Measurements from ENCODE around the gene UNC5A. TPM values are rescaled to one million over a fixed set of nuclear protein-coding genes. Genes with fewer than 3 reads are reported as not detected.

UNC5A gene
- 3.7 and 4.6 TPM in 2 replicates for total RNA-seq (2014; rRNA removed; shearing (Covaris generic))

- DNase-seq: peak; percentile 97
Observed at GRCh38 chr5:176810081-176810597, at the start of gene UNC5A. Gene UNC5A (plus strand): TSS chr5:176810559. CDS start chr5:176810751, 192 bp downstream.

GRCh38 chr5:176761755-176762154, 48.6 kb upstream of the UNC5A start:
- no peak for DNase-seq
- H3K4me3 ChIP-seq (ENCODE audit: insufficient read depth, low read depth, low read length): no peak overlapping the region
- H3K27me3 ChIP-seq (ENCODE audit: control insufficient read depth, insufficient read depth, low read length): no peaks in the 10 kb centered on the region
- no peaks in the 10 kb centered on the region for H3K36me3 ChIP-seq (replicated peaks; ENCODE audit: control insufficient read depth, insufficient read depth, low read length)

More at GRCh38 chr5:176810081-176810597, at the start of gene UNC5A:
- Histone ChIP-seq H3K4me3 (ENCODE audit: insufficient read depth, low read depth, low read length) (peak within 1 kb of the TSS; percentile 53), H3K27me3 (ENCODE audit: control insufficient read depth, insufficient read depth, low read length) (peaks cover 41% of the 10 kb centered on the region), H3K36me3 (replicated peaks; ENCODE audit: control insufficient read depth, insufficient read depth, low read length) (no peaks in the 10 kb centered on the region)

DNA sequence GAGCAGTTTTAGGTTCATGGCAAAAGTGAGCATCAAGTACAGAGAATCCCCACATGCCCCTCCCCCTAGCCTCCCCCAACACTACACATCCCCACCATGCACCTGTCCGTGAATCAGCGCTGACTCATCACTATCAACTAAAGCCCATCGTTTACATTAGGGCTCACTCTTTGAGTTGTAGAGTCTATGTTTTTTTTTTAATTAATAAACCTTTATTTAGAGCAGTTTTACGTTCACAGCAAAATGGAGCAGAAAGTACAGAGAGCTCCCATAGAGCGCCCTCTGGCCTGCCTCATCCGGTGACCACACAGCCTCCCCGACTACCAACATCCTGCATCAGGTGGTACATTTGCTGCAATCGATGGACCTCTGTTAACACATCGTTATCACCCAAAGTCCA, 47.9 kb upstream of the UNC5A start:
- Histone ChIP-seq H3K36me3 (replicated peaks; ENCODE audit: control insufficient read depth, insufficient read depth, low read length) (no peaks in the 10 kb centered on the region), H3K4me3 (ENCODE audit: insufficient read depth, low read depth, low read length) (no peak overlapping the region), H3K27me3 (ENCODE audit: control insufficient read depth, insufficient read depth, low read length) (no peaks in the 10 kb centered on the region)
- peak; percentile 47 for DNase-seq

DNA sequence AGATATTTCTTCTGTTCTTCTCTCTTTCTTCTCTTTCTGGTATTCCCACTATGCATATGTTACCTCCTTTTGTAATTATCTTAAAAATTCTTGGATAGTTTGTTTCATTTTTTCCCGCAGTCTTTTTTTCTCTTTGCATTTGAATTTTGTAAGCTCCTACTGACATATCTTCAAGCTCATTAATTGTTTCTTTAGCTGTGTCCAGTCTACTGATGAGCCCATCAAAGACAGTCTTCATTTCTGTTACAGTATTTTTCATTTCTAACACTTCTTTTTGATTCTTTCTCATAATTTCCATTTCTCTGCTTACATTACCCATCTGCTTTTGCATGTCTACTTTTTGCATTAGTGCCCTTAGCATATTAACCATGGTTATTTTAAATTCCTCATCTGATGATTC, 44.7 kb upstream of the UNC5A start:
- no peaks in the 10 kb centered on the region for H3K27me3 ChIP-seq (ENCODE audit: control insufficient read depth, insufficient read depth, low read length)
- no peak overlapping the region for H3K4me3 ChIP-seq (ENCODE audit: insufficient read depth, low read depth, low read length)
- DNase-seq: no peak
- H3K36me3 ChIP-seq (replicated peaks; ENCODE audit: control insufficient read depth, insufficient read depth, low read length): no peaks in the 10 kb centered on the region

GRCh38 chr5:176768174-176768970, 42.0 kb upstream of the UNC5A start:
- no peaks in the 10 kb centered on the region for H3K27me3 ChIP-seq (ENCODE audit: control insufficient read depth, insufficient read depth, low read length)

DNA sequence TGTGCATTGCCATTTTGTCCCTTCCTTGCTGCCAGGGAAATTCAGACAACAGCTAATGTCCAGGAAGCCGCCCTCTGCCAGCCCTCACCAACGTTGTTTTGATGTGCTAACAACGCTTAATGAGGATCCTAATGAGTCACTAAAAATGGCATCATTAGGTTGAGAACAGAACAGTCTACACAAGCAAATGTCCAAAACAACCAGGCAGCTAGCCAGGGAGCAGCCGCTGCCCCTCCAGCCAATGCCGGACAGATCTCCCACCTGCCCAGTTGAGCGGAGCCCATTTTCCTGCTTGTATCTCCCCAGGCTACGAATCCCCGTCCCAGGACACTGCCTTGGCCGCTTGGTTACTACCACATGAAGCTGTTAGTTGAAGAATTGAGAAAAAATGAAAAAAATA, 40.4 kb upstream of the UNC5A start:
- no peaks in the 10 kb centered on the region for H3K36me3 ChIP-seq (replicated peaks; ENCODE audit: control insufficient read depth, insufficient read depth, low read length)
- H3K4me3 ChIP-seq (ENCODE audit: insufficient read depth, low read depth, low read length): no peak overlapping the region
- H3K27me3 ChIP-seq (ENCODE audit: control insufficient read depth, insufficient read depth, low read length): no peaks in the 10 kb centered on the region
- DNase-seq: peak; percentile 19

More at GRCh38 chr5:176768174-176768970, 42.0 kb upstream of the UNC5A start:
- Histone ChIP-seq H3K4me3 (ENCODE audit: insufficient read depth, low read depth, low read length) (no peak overlapping the region), H3K36me3 (replicated peaks; ENCODE audit: control insufficient read depth, insufficient read depth, low read length) (no peaks in the 10 kb centered on the region)
- peak; percentile 26 for DNase-seq

DNA sequence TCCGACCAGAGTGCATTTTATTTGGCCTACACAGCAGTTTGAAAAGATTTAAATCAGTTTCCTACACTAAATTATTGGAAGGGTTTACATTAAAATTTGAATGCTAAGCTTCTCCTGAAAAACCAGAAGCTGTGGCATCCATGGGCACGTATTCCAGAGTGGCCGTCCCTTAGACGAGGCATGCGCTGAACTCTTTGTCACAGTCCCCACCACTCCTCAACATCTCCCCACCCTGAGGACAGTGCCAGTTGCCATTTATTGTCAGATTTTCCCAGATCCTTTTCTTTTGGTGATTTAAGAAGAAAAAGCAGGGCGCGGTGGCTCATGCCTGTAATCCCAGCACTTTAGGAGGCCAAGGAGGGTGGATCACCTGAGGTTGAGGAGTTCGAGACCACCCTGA, 39.9 kb upstream of the UNC5A start:
- no peak for DNase-seq
- Histone ChIP-seq H3K4me3 (ENCODE audit: insufficient read depth, low read depth, low read length) (no peak overlapping the region), H3K27me3 (ENCODE audit: control insufficient read depth, insufficient read depth, low read length) (no peaks in the 10 kb centered on the region), H3K36me3 (replicated peaks; ENCODE audit: control insufficient read depth, insufficient read depth, low read length) (no peaks in the 10 kb centered on the region)

DNA sequence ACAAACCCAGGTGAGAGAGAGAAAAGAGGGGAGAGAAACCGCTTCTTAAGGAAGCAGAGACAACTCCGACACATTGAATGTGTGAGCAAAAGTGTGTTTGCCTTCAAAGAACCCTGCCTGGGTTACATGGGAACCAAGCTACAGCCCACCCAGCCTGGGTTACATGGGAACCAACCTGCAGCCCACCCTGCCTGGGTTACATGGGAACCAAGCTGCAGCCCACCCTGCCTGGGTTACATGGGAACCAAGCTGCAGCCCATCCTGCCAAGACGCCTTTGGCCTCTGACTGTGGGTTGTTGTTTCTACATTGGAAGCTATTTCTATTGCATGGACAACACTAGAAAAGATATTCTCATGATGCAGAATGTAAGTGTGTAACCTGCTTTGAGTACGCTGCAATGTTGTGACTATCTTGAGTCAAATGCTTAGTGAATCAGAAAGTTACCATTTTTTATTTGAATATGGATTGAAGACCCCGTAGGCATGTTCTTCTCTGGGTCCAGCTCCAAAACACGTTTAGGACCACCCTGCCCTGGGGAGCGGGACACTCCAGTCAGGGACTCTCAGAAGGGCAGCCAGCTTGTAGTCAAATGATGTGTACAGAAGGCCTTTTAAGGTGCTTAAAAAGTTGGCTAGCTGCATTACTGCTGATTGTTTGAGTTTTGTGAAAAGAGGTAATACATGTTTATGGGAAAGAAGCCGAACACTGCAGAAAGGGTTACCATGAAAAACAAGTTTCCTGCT, 39.1 kb upstream of the UNC5A start:
- no peaks in the 10 kb centered on the region for H3K36me3 ChIP-seq (replicated peaks; ENCODE audit: control insufficient read depth, insufficient read depth, low read length)
- no peak for DNase-seq

DNA sequence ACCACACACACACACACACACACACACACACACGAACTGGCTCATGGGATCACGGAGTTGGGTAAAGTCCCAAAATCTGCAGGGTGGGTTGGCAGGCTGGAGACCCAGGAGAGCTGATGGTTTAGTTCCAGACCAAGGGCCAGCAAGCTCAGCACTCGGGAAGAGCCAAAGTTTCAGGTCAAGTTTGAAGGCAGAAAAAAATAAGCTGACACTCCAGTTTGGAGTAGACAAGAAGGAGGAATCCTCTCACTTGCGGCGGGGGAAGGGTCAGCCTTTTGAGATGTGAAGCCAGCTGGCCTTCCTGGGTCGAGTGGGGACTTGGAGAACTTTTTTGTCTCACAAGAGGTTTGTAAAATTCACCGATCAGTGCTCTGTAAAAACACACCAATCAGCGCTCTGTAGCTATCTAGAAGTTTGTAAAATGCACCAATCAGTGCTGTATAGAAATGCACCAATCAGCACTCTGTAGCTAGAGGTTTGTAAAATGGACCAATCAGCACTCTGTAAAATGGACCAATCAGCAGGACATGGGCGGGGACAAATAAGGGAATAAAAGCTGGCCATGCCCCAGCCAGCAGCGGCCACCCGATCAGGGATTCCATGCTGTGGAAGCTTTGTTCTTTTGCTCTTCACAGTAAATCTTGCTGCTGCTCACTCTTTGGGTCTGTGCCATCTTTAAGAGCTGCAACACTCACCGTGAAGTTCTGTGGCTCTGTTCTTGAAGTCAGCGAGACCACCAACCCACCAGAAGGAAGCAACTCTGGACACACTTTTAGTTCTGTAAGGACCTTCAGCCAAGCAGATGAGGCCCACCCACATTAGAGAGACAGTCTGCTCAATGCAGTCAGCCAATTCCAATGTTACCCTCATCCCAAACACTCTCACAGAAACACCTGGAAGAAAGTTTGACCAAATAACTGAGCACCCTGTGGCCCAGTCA, 37.8 kb upstream of the UNC5A start:
- peak; percentile 11 for DNase-seq

More for the DNA sequence above, 39.1 kb upstream of the UNC5A start:
- no peak overlapping the region for H3K4me3 ChIP-seq (ENCODE audit: insufficient read depth, low read depth, low read length)
- no peaks in the 10 kb centered on the region for H3K27me3 ChIP-seq (ENCODE audit: control insufficient read depth, insufficient read depth, low read length)

DNA sequence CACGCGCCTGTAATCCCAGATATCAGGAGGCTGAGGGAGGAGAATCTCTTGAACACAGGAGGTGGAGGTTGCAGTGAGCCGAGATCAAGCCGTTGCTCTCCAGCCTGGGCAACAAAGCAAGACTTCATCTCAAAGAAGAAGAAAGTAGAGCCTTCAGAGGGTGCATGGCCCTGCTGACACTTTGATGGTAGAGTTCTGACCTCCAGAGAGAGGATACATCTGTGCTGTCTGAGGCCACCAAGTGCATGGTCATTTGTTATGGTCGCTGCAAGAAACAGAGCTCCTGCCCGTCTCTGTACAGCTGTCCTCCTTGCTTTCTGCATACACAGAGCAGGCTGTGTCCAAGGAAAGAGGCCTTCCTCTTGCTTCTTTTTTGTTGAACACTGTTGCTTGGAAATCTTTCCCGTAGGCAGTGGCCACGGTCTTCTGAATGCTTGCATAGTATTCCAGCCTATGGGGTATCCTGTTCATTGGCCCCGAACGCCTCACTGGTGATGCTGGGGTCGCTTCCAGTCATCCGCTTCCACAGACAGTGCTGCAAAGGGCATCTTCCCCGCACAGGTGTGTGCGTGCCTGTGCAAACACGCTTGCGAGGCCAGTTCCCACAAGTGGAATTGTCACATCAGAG, 36.8 kb upstream of the UNC5A start:
- H3K36me3 ChIP-seq (replicated peaks; ENCODE audit: control insufficient read depth, insufficient read depth, low read length): no peaks in the 10 kb centered on the region
- H3K4me3 ChIP-seq (ENCODE audit: insufficient read depth, low read depth, low read length): no peak overlapping the region
- no peaks in the 10 kb centered on the region for H3K27me3 ChIP-seq (ENCODE audit: control insufficient read depth, insufficient read depth, low read length)
- peak; percentile 14 for DNase-seq

More for the DNA sequence above, 37.8 kb upstream of the UNC5A start:
- no peak overlapping the region for H3K4me3 ChIP-seq (ENCODE audit: insufficient read depth, low read depth, low read length)
- H3K27me3 ChIP-seq (ENCODE audit: control insufficient read depth, insufficient read depth, low read length): no peaks in the 10 kb centered on the region
- no peaks in the 10 kb centered on the region for H3K36me3 ChIP-seq (replicated peaks; ENCODE audit: control insufficient read depth, insufficient read depth, low read length)

GRCh38 chr5:176774216-176775171, 35.9 kb upstream of the UNC5A start:
- DNase-seq: peak; percentile 87
- no peaks in the 10 kb centered on the region for H3K27me3 ChIP-seq (ENCODE audit: control insufficient read depth, insufficient read depth, low read length)
- no peak overlapping the region for H3K4me3 ChIP-seq (ENCODE audit: insufficient read depth, low read depth, low read length)
- no peaks in the 10 kb centered on the region for H3K36me3 ChIP-seq (replicated peaks; ENCODE audit: control insufficient read depth, insufficient read depth, low read length)

GRCh38 chr5:176775409-176775808, 35.0 kb upstream of the UNC5A start:
- no peak overlapping the region for H3K4me3 ChIP-seq (ENCODE audit: insufficient read depth, low read depth, low read length)
- DNase-seq: no peak
- no peaks in the 10 kb centered on the region for H3K27me3 ChIP-seq (ENCODE audit: control insufficient read depth, insufficient read depth, low read length)
- no peaks in the 10 kb centered on the region for H3K36me3 ChIP-seq (replicated peaks; ENCODE audit: control insufficient read depth, insufficient read depth, low read length)

Data from H7 (cell line).